KOPT-K1 (cell line): ENCODE results near the gene ETS1.
"Not testable (repeated sequence)": the region's sequence is repeated elsewhere in the genome, so short reads cannot be mapped to it uniquely, and the experiment has no call there.

Source experiments
- H3K27ac ChIP-seq: fragments of 200-600 bp; sonication (generic); 2 replicates; pipeline ENCODE4 v1.5.1; 2016; ENCODE audit warnings: antibody characterized with exemption, mild to moderate bottlenecking, low read depth, low read length; ENCODE audit not compliant: poor library complexity, severe bottlenecking
- H3K36me3 ChIP-seq: fragments of 200-600 bp; sonication (generic); 2 replicates; pipeline ENCODE4 v1.5.1; 2017; ENCODE audit warnings: antibody characterized with exemption, mild to moderate bottlenecking, low read length, moderate library complexity; ENCODE audit not compliant: insufficient read depth
- H3K9me3 ChIP-seq: fragments of 200-600 bp; sonication (generic); 2 replicates; pipeline ENCODE4 v1.5.1; 2017; ENCODE audit warnings: antibody characterized with exemption, low read length, mild to moderate bottlenecking; ENCODE audit not compliant: insufficient read depth, poor library complexity, severe bottlenecking

Gene ETS1

GRCh38 chr11:128451652-128452470, 135.5 kb downstream of the ETS1 start:
- Histone ChIP-seq H3K36me3 (peaks cover 23% of the 10 kb centered on the region), H3K27ac (no peak overlapping the region), H3K9me3 (no peaks in the 10 kb centered on the region)

- Histone ChIP-seq H3K27ac (no peak overlapping the region), H3K36me3 (peaks cover 15% of the 10 kb centered on the region; the same call in 1 of the 2 replicates), H3K9me3 (no peaks in the 10 kb centered on the region)
Measured at GRCh38 chr11:128450882-128451651, 136.3 kb downstream of the ETS1 start.

- H3K36me3 ChIP-seq, H3K27ac ChIP-seq, H3K9me3 ChIP-seq: not testable (repeated sequence)
Measured at GRCh38 chr11:128450425-128450824, 136.9 kb downstream of the ETS1 start.

- H3K9me3 ChIP-seq = peaks cover 4% of the 10 kb centered on the region
- peak overlapping the region; percentile 6 for H3K27ac ChIP-seq
- no peaks in the 10 kb centered on the region for H3K36me3 ChIP-seq
Measured at GRCh38 chr11:128448981-128449713, 138.2 kb downstream of the ETS1 start.

- Histone ChIP-seq H3K9me3 (peaks cover 4% of the 10 kb centered on the region), H3K36me3 (no peaks in the 10 kb centered on the region), H3K27ac (no peak overlapping the region)
Measured at GRCh38 chr11:128448200-128448886, 139.0 kb downstream of the ETS1 start.

- Histone ChIP-seq H3K27ac (peak overlapping the region; percentile 5), H3K36me3 (no peaks in the 10 kb centered on the region), H3K9me3 (peaks cover 4% of the 10 kb centered on the region)
Measured at GRCh38 chr11:128447233-128447632, 140.1 kb downstream of the ETS1 start.

- not testable (repeated sequence) for H3K9me3 ChIP-seq, H3K36me3 ChIP-seq, H3K27ac ChIP-seq
Measured at GRCh38 chr11:128445921-128446320, 141.4 kb downstream of the ETS1 start.

GRCh38 chr11:128437136-128437535, 150.2 kb downstream of the ETS1 start:
- Histone ChIP-seq H3K27ac (no peak overlapping the region), H3K36me3 (no peaks in the 10 kb centered on the region), H3K9me3 (peaks cover 12% of the 10 kb centered on the region)

- H3K9me3 ChIP-seq = no peaks in the 10 kb centered on the region
- H3K36me3 ChIP-seq = no peaks in the 10 kb centered on the region
- H3K27ac ChIP-seq = no peak overlapping the region
Measured at GRCh38 chr11:128434818-128435217, 152.5 kb downstream of the ETS1 start.

- H3K36me3 ChIP-seq = no peaks in the 10 kb centered on the region
- H3K27ac ChIP-seq = no peak overlapping the region
Measured at GRCh38 chr11:128434411-128434810, 152.9 kb downstream of the ETS1 start.

GRCh38 chr11:128432926-128433325, 154.4 kb downstream of the ETS1 start:
- Histone ChIP-seq H3K36me3 (no peaks in the 10 kb centered on the region), H3K9me3 (no peaks in the 10 kb centered on the region), H3K27ac (no peak overlapping the region)

More at GRCh38 chr11:128434411-128434810, 152.9 kb downstream of the ETS1 start:
- H3K9me3 ChIP-seq = no peaks in the 10 kb centered on the region

- Histone ChIP-seq H3K9me3 (no peaks in the 10 kb centered on the region), H3K36me3 (no peaks in the 10 kb centered on the region), H3K27ac (no peak overlapping the region)
Measured at GRCh38 chr11:128431931-128432330, 155.4 kb downstream of the ETS1 start.

- Histone ChIP-seq H3K9me3 (no peaks in the 10 kb centered on the region), H3K36me3 (no peaks in the 10 kb centered on the region), H3K27ac (no peak overlapping the region)
Measured at GRCh38 chr11:128428935-128429334, 158.4 kb downstream of the ETS1 start.

- no peak overlapping the region for H3K27ac ChIP-seq
- H3K9me3 ChIP-seq = no peaks in the 10 kb centered on the region
- no peaks in the 10 kb centered on the region for H3K36me3 ChIP-seq
Measured at GRCh38 chr11:128424851-128425285, 162.5 kb downstream of the ETS1 start.
